Activated CD4-positive, alpha-beta T cell treated with anti-CD3 and anti-CD28 coated beads, Interleukin-2, amount 10 ng/mL, durations not matched to agents 7 days and 5 days (primary cell): Measurements from ENCODE around the gene GEN1. TPM values are rescaled to one million over a fixed set of nuclear protein-coding genes. Genes with fewer than 3 reads are reported as not detected.

Source experiments
- CTCF ChIA-PET: fragments of 350-600 bp; sonication (Branson Sonifier 250); formaldehyde crosslinking; loops from one replicate; lab custom pipeline; 2021; ENCODE audit warnings: antibody characterized with exemption; lab: Charles Lee
- POLR2A ChIA-PET: fragments of 350-600 bp; sonication (Branson Sonifier 250); formaldehyde crosslinking; loops from one replicate; lab custom pipeline; 2021; ENCODE audit warnings: antibody characterized with exemption; lab: Charles Lee
- DNase-seq: peaks from one replicate; pipeline ENCODE4 v3.0.0-alpha.2; 2020
- H3K27ac Mint-ChIP-seq: one replicate; pipeline ENCODE4 v1.8.0; 2021; ENCODE audit warnings: mild to moderate bottlenecking, moderate library complexity, mixed read lengths
- H3K27me3 Mint-ChIP-seq: one replicate; pipeline ENCODE4 v1.8.0; 2021; ENCODE audit warnings: mixed read lengths
- H3K36me3 Mint-ChIP-seq: one replicate; pipeline ENCODE4 v1.8.0; 2021; ENCODE audit warnings: low read depth, mixed read lengths
- H3K4me1 Mint-ChIP-seq: one replicate; pipeline ENCODE4 v1.8.0; 2021; ENCODE audit warnings: mixed read lengths
- H3K4me3 Mint-ChIP-seq: one replicate; pipeline ENCODE4 v1.8.0; 2021; ENCODE audit warnings: mild to moderate bottlenecking, moderate library complexity, mixed read lengths
- H3K9me3 Mint-ChIP-seq: one replicate; pipeline ENCODE4 v1.8.0; 2021; ENCODE audit warnings: mixed read lengths
- total RNA-seq, 2 experiments: library from RNA; stranded (reverse); gene quantifications; one replicate each; pipeline ENCODE4 v1.2.3, GENCODE V29; 2021

The GEN1 gene
- total RNA-seq, 2 experiments from 2014 or later, result 41.9 to 43.7 TPM

GRCh38 chr2:17791817-17792130 lies 37.8 kb downstream of the GEN1 start:
- Mint-ChIP-seq H3K27ac (no peak overlapping the region), H3K4me1 (peaks cover 14% of the 10 kb centered on the region), H3K9me3 (no peaks in the 10 kb centered on the region), H3K4me3 (no peak overlapping the region), H3K36me3 (no peaks in the 10 kb centered on the region), H3K27me3 (peaks cover 43% of the 10 kb centered on the region)
- CTCF ChIA-PET, result no interaction called here
- POLR2A ChIA-PET, result no interaction called here
- DNase-seq, result no peak

DNA sequence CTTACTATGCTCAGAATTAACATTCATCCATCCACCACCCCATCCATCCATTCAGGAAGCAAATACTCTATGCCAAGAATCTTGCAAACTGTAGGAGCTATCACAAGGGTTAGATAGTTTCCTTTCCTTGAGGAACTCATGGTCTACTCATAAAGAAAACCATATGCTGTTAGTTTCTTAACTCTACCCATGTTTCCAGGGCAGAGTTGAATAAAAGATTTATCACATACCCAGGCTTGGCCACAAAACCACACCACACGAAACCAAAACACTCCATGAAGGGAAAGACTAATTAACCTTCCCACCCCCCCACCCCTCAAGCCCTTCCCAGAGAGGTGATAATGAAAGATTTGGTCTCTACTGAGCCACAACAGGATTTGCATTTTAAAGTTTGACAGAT lies 38.6 kb downstream of the GEN1 start:
- ChIA-PET POLR2A (no interaction called here), CTCF (no interaction called here)
- Mint-ChIP-seq H3K9me3 (no peaks in the 10 kb centered on the region), H3K36me3 (no peaks in the 10 kb centered on the region), H3K27ac (no peak overlapping the region), H3K27me3 (peaks cover 43% of the 10 kb centered on the region), H3K4me1 (peaks cover 14% of the 10 kb centered on the region), H3K4me3 (no peak overlapping the region)
- no peak for DNase-seq

DNA sequence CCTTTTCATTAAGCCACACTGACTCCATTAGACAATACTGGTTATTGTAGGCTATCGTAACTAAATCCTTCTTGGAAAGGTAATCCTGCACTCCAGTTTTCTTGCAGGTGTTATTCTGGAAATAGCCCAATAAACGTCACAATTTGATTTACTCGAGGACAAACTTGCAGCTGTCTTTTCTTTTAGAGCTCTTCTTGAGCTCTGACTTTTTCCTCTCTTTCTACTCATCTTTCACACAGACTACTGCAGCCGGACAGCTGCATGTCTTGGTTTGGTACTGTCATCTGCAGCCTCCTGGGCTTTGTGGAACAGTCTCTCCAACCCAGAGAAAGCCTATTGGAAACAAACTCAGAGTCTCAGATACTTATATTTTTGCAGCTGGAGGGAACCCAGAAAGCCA lies 39.4 kb downstream of the GEN1 start:
- ChIA-PET CTCF (no interaction called here), POLR2A (no interaction called here)
- Mint-ChIP-seq H3K4me3 (no peak overlapping the region), H3K9me3 (no peaks in the 10 kb centered on the region), H3K27me3 (peaks cover 44% of the 10 kb centered on the region), H3K36me3 (no peaks in the 10 kb centered on the region), H3K27ac (no peak overlapping the region), H3K4me1 (peaks cover 14% of the 10 kb centered on the region)
- DNase-seq, result no peak

GRCh38 chr2:17793803-17794354 lies 39.9 kb downstream of the GEN1 start:
- Mint-ChIP-seq H3K36me3 (no peaks in the 10 kb centered on the region), H3K27me3 (peaks cover 44% of the 10 kb centered on the region), H3K4me1 (peaks cover 14% of the 10 kb centered on the region), H3K4me3 (no peak overlapping the region), H3K9me3 (no peaks in the 10 kb centered on the region), H3K27ac (no peak overlapping the region)
- POLR2A ChIA-PET, result no interaction called here
- CTCF ChIA-PET, result no interaction called here
- DNase-seq, result no peak

GRCh38 chr2:17795309-17795708 lies 41.4 kb downstream of the GEN1 start:
- no peak for DNase-seq
- H3K4me3 Mint-ChIP-seq, result no peak overlapping the region
- H3K4me1 Mint-ChIP-seq, result peaks cover 17% of the 10 kb centered on the region
- no peaks in the 10 kb centered on the region for H3K36me3 Mint-ChIP-seq
- ChIA-PET CTCF (interaction anchor here (1.1 kb wide), 1 partner anchor 12 kb away, joined by 3 read pairs; no protein-coding TSS in a partner anchor), POLR2A (no interaction called here)
- no peak overlapping the region for H3K27ac Mint-ChIP-seq
- peaks cover 47% of the 10 kb centered on the region for H3K27me3 Mint-ChIP-seq
- H3K9me3 Mint-ChIP-seq, result no peaks in the 10 kb centered on the region

DNA sequence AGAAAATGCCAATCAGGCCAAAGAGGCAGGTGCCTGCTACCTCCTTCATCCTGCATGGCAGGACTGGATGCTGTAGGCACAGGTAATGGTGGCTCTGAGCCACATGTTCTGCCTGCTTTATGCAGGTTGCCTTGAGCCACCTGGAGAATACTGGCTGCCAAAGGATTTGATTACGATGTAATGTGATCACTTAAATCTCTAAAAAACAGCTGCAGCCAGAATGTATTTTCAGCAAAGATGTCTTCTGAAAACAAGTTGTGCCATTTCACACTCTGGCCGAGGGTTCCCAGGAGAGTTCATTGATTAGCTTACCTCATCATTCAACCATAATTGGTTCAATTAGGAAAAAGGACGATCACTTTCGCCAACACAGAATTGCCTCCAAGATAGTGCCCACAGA lies 44.4 kb downstream of the GEN1 start:
- ChIA-PET CTCF (interaction anchor here (0.5 to 1.0 kb wide), 3 partner anchors 8 to 42 kb away, joined by 3 to 7 read pairs (median 3); no protein-coding TSS in a partner anchor), POLR2A (no interaction called here)
- H3K4me3 Mint-ChIP-seq, result no peak overlapping the region
- no peak overlapping the region for H3K27ac Mint-ChIP-seq
- DNase-seq, result no peak
- H3K9me3 Mint-ChIP-seq, result no peaks in the 10 kb centered on the region
- H3K36me3 Mint-ChIP-seq, result no peaks in the 10 kb centered on the region
- peaks cover 3% of the 10 kb centered on the region for H3K4me1 Mint-ChIP-seq
- H3K27me3 Mint-ChIP-seq, result peaks cover 33% of the 10 kb centered on the region

DNA sequence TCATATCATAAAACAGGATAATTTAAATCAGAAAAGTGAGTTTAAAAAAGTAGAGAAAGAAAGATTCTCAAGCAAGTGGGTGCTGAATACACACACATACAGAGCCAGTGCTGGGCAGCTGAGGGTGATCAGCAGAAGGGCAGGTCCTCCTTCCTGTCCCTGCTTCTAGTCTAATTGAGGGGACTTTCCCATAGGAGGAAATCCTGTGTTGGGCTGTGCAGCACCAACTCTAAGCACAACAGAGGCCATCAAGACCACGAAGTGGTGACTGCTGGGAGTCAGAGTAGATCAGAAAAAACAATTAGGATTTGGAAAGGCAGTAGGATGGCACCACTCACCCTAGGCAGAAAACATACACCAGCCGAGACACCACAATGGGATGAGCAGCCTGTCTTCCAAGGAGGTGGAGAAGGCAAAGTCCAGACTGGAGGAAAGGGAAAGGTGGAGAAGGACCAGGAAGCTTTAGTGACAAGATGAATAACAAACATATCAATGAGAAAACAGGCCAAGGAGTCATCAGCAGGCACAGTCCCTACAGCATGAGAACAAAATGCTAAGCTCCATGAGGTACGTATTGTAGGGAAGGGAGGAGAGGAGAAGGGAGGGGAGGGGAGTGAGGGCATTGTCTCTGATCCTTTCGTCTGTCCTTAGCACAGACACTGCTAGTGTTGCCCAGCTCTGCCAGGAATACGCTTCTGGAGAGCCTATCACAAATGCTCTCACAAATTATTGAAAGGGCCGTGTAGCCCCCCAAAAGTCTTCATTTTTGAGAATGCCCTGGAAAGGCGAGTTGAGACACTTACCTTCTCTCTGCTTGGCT lies 45.6 kb downstream of the GEN1 start:
- no peaks in the 10 kb centered on the region for H3K9me3 Mint-ChIP-seq
- no peaks in the 10 kb centered on the region for H3K36me3 Mint-ChIP-seq
- no peak overlapping the region for H3K27ac Mint-ChIP-seq
- no peak for DNase-seq
- H3K4me1 Mint-ChIP-seq, result peaks cover 3% of the 10 kb centered on the region
- no peak overlapping the region for H3K4me3 Mint-ChIP-seq
- peaks cover 39% of the 10 kb centered on the region for H3K27me3 Mint-ChIP-seq
- ChIA-PET POLR2A (no interaction called here), CTCF (interaction anchor here (1.0 kb wide), 1 partner anchor 25 kb away, joined by 3 read pairs; no protein-coding TSS in a partner anchor)

GRCh38 chr2:17800219-17800618 lies 46.3 kb downstream of the GEN1 start:
- Mint-ChIP-seq H3K27ac (no peak overlapping the region), H3K4me3 (no peak overlapping the region), H3K9me3 (no peaks in the 10 kb centered on the region), H3K4me1 (peaks cover 3% of the 10 kb centered on the region), H3K36me3 (no peaks in the 10 kb centered on the region), H3K27me3 (peaks cover 38% of the 10 kb centered on the region)
- ChIA-PET CTCF (no interaction called here), POLR2A (no interaction called here)
- DNase-seq, result no peak

- H3K27ac Mint-ChIP-seq, result no peak overlapping the region
- peaks cover 37% of the 10 kb centered on the region for H3K27me3 Mint-ChIP-seq
- no peak overlapping the region for H3K4me3 Mint-ChIP-seq
- POLR2A ChIA-PET, result no interaction called here
- H3K36me3 Mint-ChIP-seq, result no peaks in the 10 kb centered on the region
- H3K9me3 Mint-ChIP-seq, result no peaks in the 10 kb centered on the region
- CTCF ChIA-PET, result interaction anchor here (0.9 kb wide), 1 partner anchor 11 kb away, joined by 3 read pairs; no protein-coding TSS in a partner anchor
- no peak for DNase-seq
- H3K4me1 Mint-ChIP-seq, result peaks cover 3% of the 10 kb centered on the region
These were observed 46.9 kb downstream of the GEN1 start for GRCh38 chr2:17800693-17801458.

GRCh38 chr2:17803497-17803896 lies 49.6 kb downstream of the GEN1 start:
- peaks cover 3% of the 10 kb centered on the region for H3K4me1 Mint-ChIP-seq
- no peaks in the 10 kb centered on the region for H3K9me3 Mint-ChIP-seq
- POLR2A ChIA-PET, result no interaction called here
- CTCF ChIA-PET, result interaction anchor here (1.1 kb wide), 1 partner anchor 18 kb away, joined by 3 read pairs; no protein-coding TSS in a partner anchor
- H3K27me3 Mint-ChIP-seq, result peaks cover 31% of the 10 kb centered on the region
- no peaks in the 10 kb centered on the region for H3K36me3 Mint-ChIP-seq
- DNase-seq, result no peak
- no peak overlapping the region for H3K27ac Mint-ChIP-seq
- H3K4me3 Mint-ChIP-seq, result no peak overlapping the region

DNA sequence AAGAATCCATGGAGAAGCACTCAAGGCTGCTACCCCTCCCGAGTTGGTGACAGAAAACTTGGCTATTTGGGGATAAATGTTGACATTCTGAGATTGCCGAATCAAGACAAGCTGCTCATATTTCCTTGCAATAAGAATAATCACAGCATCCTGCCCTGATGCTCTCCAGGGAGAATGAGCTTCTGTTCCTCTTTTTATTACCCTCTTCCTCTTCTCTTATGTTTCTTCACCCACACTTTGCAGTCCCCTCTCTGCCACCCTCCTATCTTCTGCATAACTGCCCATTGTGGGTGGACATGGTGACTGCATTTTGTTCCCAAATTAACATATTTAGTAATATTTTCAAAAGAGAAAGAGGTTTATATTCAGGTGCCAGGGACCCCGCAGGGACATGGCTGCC lies 50.4 kb downstream of the GEN1 start:
- H3K27me3 Mint-ChIP-seq, result peaks cover 28% of the 10 kb centered on the region
- no peak overlapping the region for H3K27ac Mint-ChIP-seq
- H3K36me3 Mint-ChIP-seq, result no peaks in the 10 kb centered on the region
- CTCF ChIA-PET, result no interaction called here
- H3K4me1 Mint-ChIP-seq, result peaks cover under 1% of the 10 kb centered on the region
- H3K9me3 Mint-ChIP-seq, result no peaks in the 10 kb centered on the region
- POLR2A ChIA-PET, result no interaction called here
- DNase-seq, result no peak
- H3K4me3 Mint-ChIP-seq, result no peak overlapping the region

DNA sequence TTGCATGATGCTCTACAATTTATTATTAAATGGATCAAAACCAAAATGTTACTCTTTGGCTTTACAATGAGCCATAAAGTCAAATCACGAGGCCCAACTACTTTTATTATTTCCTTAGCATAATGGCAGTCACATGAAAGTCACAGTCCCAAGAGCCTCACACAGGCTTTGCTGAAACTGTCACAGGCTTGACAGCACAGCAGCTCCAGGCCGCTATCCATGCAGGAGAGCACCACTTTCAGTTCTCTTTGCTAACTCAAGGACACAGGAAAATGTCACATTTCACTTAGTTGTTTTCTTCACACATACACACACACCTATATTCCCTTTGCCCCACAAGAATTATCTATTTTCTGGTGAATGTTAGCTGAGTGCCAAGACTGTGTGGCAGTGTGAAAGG lies 51.2 kb downstream of the GEN1 start:
- H3K4me3 Mint-ChIP-seq, result no peak overlapping the region
- ChIA-PET CTCF (no interaction called here), POLR2A (no interaction called here)
- no peaks in the 10 kb centered on the region for H3K36me3 Mint-ChIP-seq
- no peak overlapping the region for H3K27ac Mint-ChIP-seq
- H3K9me3 Mint-ChIP-seq, result no peaks in the 10 kb centered on the region
- no peaks in the 10 kb centered on the region for H3K4me1 Mint-ChIP-seq
- no peak for DNase-seq
- peaks cover 26% of the 10 kb centered on the region for H3K27me3 Mint-ChIP-seq
